GM18861 (cell line): ENCODE results near the gene MXI1.
"Not testable (repeated sequence)": the region's sequence is repeated elsewhere in the genome, so short reads cannot be mapped to it uniquely, and the experiment has no call there.

Source experiments
- ATAC-seq: cut with Tn5 transposase; IDR thresholded peaks from one replicate; pipeline ENCODE4 v1.9.1; 2021; ENCODE audit not compliant: unreplicated experiment

MXI1 gene

DNA sequence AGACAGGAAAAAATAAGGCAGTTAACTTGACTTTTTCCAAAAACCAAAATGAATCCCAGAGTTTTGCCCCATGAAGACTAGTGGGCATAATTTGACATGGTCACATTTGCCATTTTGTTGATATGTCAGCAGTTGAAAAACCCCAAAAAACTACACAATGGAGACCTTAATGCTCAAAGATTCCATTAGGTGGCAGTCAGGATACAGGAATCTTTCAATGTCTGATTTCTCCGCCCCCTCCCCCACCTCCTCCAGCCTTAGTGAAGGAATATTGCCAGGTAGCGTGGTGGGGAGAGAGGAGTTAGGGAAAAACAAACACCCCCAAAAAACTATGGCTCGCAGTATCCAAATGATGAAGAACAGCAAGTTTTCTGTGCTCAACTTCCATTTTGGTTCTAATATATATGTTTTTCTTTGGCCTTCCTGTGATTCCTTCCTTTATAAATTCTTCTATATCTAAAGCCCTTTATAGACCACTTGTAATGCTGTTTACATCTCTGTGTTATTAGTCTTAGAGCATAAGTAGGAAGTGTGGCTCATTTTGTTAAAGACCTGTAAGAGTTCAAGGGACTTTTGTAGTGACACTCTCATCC is 104.0 kb downstream of the MXI1 start:
- peak; percentile 66 for ATAC-seq

DNA sequence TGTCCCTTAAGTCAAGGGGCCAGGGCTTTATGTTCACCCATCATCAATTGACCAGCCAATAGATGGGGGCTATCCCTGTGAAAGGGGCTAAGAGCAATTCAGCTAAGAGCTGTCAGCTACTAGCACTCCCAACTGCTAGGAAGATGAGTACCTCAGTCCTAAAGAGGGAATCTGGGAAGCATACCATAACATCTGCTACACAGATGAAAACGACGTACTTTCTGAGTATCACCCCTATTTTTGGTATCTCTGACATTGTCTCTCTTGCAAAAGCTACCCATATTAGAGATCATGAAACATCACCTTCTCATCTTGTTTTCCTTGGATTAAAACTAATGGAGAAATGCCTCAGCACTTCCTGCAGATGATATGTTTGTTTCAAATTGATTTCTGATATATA is 104.8 kb downstream of the MXI1 start:
- ATAC-seq, result no peak

DNA sequence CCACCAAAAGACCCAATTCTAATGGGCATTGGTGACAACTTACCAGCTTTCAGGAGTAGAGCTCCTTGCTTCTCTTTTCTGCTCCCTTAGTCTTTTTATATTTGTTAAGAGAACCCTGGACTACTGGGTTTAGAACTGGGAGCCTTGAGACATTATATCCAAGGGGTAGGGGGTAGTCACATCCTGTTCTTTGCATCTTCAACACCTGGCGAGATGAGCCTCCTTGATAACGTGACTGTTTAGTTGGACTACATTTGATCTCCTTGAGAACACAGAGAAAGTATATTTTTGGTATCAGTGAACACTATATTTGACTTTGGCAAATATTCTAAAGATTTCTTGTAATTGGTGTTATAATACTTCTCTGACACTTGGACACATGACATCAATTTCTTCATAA is 106.3 kb downstream of the MXI1 start:
- ATAC-seq, result no peak

DNA sequence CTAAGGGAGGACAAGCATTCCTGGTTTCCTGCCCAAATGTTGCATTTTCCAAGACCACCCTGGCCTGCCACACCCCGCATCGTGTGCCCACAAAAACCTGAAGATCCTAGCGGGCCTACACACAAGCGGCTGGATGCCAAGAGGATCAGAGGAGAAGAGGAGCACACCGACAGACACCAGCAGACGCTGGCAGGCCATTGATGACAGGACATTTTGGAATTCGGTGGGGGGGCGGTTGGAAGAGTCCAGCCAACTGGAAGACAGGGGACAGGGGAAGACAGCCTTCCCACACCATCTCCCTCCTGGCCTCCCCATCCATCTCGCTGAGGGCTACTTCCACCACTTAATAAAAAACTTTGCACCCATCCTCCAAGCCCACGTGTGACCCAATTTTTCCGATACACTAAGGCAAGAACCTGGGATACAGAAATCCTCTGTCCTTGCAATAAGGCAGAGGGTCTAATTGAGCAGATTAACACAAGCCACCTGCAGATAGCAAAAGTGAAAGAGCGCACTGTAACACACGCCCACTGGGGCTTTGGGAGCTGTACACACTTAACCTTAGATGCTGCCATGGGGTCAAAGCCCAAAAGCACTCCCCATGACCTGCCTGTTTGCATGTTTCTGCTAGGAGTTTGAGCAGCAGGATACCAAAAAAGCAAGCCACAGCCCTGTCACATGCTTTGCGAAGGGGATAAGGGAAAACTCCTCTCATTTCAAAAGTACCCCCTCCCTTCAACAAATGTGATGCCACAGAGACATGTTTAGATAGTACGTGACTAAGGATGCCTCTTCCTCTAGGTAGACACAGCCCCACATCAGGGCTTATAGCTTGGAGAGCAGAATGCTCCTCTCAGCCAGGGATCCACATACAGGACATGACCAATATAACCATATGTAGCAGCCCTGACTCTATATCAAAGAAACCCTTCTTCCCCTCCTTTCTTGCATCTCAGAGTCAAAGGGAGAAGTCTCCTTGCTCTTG is 110.8 kb downstream of the MXI1 start:
- no peak for ATAC-seq

DNA sequence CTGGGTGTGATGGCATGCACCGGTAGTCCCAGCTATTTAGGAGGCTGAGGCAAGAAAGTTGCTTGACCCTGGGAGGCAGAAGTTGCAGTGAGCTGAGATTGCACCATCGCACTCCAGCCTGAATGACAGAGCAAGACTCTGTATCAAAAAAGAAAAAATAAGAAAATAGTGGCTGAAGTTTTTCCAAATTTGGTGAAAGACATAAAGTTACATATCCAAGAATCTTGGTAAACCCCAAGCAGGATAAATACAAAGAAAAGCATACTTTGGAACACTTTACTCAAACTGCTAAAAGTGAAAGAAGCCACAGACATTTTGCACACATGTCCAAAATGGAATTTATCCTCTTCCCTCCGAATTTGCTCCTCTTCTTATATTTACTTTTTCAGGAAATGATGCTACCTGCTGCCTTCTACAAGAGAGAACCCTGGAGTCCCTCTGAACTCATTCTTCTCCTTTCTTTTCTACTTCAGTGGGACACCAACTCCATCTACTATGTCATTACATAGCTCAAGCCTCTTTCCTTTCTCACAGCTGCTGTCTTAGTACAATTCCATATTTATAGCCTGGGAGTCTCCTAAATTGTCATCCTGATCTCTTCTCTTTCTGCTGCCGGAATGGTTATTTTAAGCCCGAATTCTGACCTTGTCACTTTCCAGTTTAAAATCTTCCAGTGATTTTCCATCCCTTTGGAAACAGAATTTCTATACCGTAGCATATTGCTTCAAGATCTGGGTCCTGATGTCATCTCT is 114.6 kb downstream of the MXI1 start:
- ATAC-seq, result no peak

DNA sequence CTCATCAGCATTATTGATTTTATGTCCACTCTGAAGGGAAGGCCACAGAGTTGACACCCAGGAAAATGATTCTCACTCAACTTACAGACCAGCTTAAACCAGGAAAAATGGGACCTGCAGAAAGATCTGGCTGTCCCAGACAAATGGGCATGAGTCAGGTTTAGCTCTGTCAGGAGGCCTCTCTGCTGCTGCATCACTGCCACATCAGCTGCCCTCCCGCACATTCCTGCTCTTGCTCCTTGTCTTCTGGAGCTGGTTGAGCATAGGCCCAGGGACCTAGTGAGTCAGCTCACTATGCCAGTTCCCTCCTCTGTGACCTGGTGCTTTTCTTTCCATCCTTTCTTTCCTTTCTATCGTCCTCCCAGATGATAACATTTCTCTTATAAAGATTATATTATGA is 116.1 kb downstream of the MXI1 start:
- ATAC-seq, result no peak

DNA sequence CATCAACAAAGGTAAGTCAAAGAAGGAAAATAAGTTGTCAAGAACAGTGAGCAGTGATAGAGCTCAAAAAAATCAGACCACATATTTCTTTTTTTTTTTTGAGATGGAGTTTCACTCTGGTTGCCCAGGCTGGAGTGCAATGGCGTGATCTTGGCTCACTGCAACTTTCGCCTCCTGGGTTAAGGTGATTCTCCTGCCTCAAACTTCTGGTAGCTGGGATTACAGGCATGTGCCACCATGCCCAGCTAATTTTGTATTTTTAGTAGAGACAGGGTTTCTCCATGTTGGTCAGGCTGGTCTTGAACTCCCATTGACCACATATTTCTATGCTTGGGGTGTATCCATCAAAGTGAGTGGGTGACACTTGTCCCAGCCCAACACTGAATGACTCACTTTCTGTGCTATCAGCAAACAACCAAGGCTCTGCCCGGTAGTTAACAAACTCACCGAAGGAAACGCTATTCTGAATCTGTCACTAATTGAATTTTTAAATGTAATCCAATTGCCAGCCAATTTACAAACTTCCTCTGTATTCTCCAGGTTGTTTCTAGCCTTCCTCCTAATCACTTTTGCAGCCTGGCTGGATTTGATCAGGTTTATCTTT is 116.9 kb downstream of the MXI1 start:
- peak; percentile 38 for ATAC-seq

DNA sequence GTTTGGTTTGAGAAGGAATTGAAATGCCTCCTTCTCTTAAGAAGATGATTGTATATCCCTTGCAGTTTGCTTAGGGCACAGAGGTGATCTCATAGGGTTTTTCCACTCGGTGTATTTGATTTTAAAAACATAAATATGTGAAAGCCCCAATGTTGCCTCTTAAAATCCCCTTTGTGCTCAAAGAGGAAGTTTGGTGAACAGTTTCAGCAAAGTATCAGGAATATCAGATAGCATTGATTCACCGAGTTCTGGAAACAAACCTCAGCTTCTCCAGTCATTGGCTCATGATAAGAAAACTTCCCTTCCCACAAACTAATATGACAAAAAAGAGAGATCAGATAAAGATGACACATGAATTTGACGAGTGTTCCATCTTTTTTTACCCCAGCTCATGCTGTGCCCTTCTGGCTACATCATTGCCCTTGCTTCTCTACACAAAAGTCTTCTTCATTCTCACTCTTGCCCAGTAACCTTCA is 117.4 kb downstream of the MXI1 start:
- ATAC-seq, result peak; percentile 55

DNA sequence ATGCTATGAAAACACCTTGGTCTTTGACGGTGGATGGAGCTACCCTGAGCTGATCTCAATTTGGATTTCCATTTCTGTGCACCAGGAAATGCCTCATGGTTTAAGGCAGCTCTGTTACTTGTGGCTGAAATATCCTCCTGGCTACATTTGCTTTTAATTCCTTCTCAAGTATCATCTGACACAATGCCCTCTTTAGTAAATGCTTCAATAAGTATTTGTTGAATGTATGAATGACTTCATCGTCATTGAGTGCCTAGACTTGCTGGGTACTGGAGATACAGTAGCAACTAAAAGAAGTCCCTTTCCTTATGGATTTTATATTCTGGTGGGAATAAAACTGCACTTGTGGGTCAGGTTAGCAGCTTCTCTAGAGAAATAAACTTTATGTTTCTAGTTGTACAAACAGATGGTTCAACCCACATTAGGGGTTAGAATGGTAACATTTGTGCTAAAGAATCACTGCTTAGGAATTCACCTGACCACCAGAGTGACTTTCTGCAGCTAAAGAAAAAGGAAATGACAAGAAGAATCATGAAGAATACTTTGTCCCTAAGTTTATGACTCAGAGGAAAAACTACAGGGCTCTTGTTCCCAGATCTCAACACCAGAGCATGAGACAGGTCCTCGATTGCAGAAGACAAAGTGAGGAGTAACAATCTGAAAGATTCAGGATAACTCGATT is 119.1 kb downstream of the MXI1 start:
- no peak for ATAC-seq

DNA sequence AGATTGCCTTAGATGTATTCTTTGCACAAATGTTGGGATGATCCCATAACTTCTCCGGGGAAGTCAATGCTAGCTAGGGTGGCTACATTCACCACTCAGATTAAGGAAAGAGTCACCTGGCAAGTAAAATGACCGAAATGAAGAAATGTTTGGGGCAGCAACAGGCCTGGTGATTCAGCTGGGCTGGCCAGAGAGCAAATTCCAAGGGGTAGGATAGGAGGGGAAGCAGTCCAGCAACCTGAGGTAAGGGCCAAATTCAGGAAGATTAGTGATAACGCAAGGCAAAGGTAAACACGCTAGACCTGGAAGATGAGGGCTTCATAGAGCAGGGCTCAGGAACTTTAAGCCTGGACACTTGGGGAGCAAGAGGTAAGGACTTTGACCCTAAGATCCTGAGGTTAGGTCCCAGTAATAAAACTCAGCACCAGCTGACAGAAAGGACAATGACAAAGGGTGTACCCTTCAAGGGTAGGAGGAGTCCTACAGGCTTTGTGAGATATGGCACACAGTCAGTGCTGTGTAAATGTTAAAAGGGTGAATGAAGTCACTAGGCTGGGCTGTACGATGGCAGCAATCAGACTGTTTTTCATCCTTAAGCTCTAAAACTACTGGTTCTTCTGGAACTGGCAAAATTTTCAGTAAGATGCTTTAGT is 120.0 kb downstream of the MXI1 start:
- no peak for ATAC-seq

DNA sequence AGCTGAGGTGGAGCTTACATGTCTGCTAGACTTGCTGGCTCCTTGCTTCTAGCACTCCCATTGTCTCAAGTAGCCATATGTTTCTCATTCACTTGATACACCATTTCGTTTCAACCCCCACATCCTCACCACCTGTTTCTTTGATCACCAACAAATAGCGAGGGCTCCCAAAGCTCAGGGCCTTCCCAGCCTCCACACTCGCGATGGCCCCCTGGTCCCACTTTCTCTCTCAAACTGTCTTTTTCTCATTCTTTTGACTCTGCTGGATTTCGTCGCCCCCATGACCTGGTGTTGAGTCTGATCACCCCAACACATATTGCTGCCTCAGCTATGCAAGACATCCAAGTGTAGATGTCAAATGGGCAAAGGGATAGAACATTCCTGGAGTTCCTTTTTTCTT is 123.3 kb downstream of the MXI1 start:
- no peak for ATAC-seq

DNA sequence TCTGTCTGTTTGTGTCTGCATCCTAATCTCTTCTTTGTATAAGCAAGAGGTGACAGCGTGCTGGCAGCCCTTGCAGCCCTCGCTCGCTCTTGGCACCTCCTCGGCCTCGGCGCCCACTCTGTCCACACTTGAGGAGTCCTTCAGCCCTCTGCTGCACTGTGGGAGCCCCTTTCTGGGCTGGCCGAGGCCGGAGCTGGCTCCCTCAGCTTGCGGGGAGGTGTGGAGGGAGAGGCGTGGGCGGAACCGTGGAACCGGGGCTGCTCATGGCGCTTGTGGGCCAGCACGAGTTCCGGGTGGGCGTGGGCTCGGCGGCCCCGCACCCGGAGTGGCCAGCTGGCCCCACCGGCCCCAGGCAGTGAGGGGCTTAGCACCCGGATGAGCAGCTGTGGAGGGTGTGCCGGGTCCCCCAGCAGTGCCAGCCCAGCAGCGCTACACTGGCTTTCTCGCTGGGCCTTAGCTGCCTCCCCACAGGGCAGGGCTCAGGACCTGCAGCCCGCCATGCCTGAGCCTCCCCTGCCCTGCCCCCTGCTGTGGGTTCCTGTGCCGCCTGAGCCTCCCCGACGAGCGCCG is 123.9 kb downstream of the MXI1 start:
- not testable (repeated sequence) for ATAC-seq

DNA sequence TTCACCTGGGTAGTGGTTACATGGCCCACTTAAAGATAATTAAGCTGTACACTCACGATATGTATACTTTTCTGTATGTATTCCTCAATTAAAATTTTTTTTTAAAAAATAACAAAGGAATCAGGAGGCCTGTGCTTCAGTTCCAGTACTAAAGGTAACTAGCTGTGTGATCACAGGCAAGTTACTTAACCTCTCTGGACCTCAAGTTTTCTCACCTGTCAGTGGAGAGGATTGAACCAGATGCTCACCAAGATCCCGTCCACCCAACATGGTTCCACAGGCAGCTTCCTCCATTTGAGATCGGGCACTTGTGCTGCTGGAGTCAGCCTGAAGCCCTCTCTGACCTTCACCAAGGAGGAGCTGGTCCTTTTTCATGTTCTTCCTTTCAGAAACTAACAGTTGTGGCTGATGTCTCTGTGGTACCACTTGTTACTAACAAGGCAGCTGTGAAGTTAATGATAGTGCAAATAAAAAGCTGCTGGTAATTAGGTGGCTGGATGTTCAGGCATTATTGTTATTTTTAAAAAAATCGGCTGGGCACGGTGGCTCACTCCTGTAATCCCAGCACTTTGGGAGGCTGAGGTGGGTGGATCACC is 126.8 kb downstream of the MXI1 start:
- ATAC-seq, result no peak

DNA sequence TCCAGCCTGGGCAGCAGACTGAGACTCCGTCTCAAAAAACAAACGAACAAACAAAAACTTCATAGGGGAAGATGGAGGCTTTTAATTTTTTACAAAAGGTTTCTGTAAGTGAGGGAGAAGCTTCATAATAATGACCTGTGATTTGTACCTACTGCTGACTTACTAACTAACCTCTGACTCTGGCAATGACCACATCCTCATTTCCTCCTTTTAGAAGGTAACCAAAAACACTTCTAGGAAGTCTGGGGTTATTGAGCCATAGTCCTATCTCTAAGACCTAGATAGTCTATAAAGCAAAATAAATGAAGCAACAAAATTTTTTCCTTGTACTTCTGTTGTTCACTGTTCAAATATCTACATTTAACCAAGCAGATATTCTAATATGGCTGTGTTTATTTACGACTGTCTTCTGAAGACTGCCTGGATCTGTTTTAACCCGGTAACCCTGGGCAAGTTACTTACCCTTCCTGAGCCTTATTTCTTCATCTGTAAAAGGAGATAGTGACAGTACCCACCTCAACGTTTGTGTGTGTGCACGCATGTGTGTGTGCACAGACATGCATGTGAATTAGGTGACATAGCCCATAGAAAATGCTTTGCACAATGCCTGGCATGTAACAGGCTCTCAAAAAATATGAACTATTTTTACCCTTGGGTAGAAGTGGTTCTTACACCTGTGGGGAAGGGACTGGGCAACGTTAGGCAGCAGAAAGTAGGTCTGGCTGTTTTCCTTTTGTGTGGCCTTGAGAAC is 128.1 kb downstream of the MXI1 start:
- ATAC-seq, result no peak

DNA sequence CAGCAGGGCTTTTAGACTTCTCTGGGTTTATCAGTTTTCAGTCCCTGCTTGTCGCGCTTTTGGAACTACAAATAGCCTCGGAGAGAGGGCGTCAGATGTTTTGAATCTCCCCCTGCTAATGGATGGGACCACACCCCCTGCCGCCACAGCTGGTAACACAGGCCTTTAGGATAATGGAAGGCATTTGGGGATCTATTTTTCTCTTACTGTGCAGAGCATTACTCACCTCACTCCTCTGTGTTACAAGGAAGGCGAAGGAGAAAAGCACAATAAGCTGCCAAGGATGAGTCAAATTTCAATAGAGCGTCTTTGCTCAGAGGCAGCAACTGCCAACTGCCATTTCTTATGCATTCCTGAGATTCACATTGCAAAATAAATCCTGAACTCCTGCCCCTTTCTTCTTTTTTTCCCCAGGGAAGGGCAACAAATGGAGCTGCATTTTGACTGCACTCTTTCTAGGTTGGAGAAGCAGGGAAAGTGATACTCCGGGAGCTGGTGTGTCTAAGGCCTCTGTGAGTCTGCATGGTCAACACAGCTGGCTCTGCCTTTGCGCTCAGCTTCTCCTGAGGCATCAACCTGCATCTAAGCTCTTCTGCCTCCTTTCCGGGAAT is 128.8 kb downstream of the MXI1 start:
- ATAC-seq, result no peak
